Neural progenitor cell (in vitro differentiated cells): ENCODE results near the gene SLC4A7. TPM values are rescaled to one million over a fixed set of nuclear protein-coding genes. Genes with fewer than 3 reads are reported as not detected.

ENCODE experiments used
- DNase-seq: peaks from one replicate; pipeline ENCODE4 v3.0.0-alpha.2; 2016; ENCODE audit warnings: low spot score
- H2AFZ ChIP-seq: fragments of 200-600 bp; sonication (generic); replicated peaks from 2 replicates; pipeline ENCODE4 v1.6.1; 2016; ENCODE audit warnings: antibody characterized with exemption
- H3F3A ChIP-seq: fragments of 200-600 bp; sonication (generic); 2 replicates; pipeline ENCODE4 v1.6.1; 2016; ENCODE audit warnings: antibody characterized with exemption, low read depth
- H3K27ac ChIP-seq: fragments of 200-600 bp; sonication (generic); 2 replicates; pipeline ENCODE4 v1.5.1; 2016; ENCODE audit warnings: mild to moderate bottlenecking
- H3K27me3 ChIP-seq: fragments of 200-600 bp; sonication (generic); 2 replicates; pipeline ENCODE4 v1.6.1; 2016; ENCODE audit warnings: mild to moderate bottlenecking, moderate library complexity
- H3K36me3 ChIP-seq: fragments of 200-600 bp; sonication (generic); 2 replicates; pipeline ENCODE4 v1.5.1; 2016
- H3K4me1 ChIP-seq: fragments of 200-600 bp; sonication (generic); 2 replicates; pipeline ENCODE4 v1.6.1; 2016; ENCODE audit warnings: mixed run types
- H3K4me2 ChIP-seq: fragments of 200-600 bp; sonication (generic); 2 replicates; pipeline ENCODE4 v1.6.1; 2016
- H3K4me3 ChIP-seq: fragments of 200-600 bp; sonication (generic); 2 replicates; pipeline ENCODE4 v1.5.1; 2016
- H3K79me2 ChIP-seq: fragments of 200-600 bp; sonication (generic); 2 replicates; pipeline ENCODE4 v1.6.1; 2016; ENCODE audit warnings: low read depth
- H3K9ac ChIP-seq: fragments of 200-600 bp; sonication (generic); 2 replicates; pipeline ENCODE4 v1.6.1; 2016
- H3K9me3 ChIP-seq: fragments of 200-600 bp; sonication (generic); 2 replicates; pipeline ENCODE4 v1.5.1; 2016; ENCODE audit warnings: low read depth
- H4K20me1 ChIP-seq: fragments of 200-600 bp; sonication (generic); 2 replicates; pipeline ENCODE4 v1.6.1; 2016; ENCODE audit warnings: low read depth
- H3K27ac Mint-ChIP-seq: 3 replicates; pipeline ENCODE4 v1.8.0; 2021; ENCODE audit warnings: mixed read lengths
- H3K27me3 Mint-ChIP-seq: 2 replicates; pipeline ENCODE4 v1.8.0; 2022; ENCODE audit warnings: low read depth, mild to moderate bottlenecking, inconsistent platforms, moderate library complexity, mixed read lengths; ENCODE audit not compliant: insufficient read depth
- H3K36me3 Mint-ChIP-seq: 3 replicates; pipeline ENCODE4 v1.8.0; 2021; ENCODE audit warnings: mixed read lengths
- H3K4me1 Mint-ChIP-seq: 3 replicates; pipeline ENCODE4 v1.8.0; 2021; ENCODE audit warnings: mixed read lengths
- H3K4me3 Mint-ChIP-seq: 3 replicates; pipeline ENCODE4 v1.8.0; 2021; ENCODE audit warnings: mild to moderate bottlenecking, moderate library complexity, mixed read lengths
- H3K9me3 Mint-ChIP-seq: 3 replicates; pipeline ENCODE4 v1.8.0; 2020; ENCODE audit warnings: mixed read lengths
- CTCF ChIP-seq: fragments of 200-600 bp; sonication (generic); IDR thresholded peaks from 2 replicates; pipeline ENCODE4 v1.5.1; 2017; ENCODE audit warnings: antibody characterized with exemption, mild to moderate bottlenecking
- EZH2 ChIP-seq: fragments of 200-600 bp; sonication (generic); IDR thresholded peaks from 2 replicates; pipeline ENCODE4 v1.6.1; 2017; ENCODE audit warnings: antibody characterized with exemption, mild to moderate bottlenecking, moderate library complexity
- EZH2phosphoT487 ChIP-seq: fragments of 200-600 bp; sonication (generic); IDR thresholded peaks from 2 replicates; pipeline ENCODE4 v1.6.1; 2017; ENCODE audit warnings: antibody characterized with exemption
- total RNA-seq: library from RNA; depleted of rRNA; stranded (reverse); fragments of >200 nt; gene quantifications from 2 replicates; pipeline ENCODE4 v1.2.3, GENCODE V29; 2015; ENCODE audit warnings: low replicate concordance

Gene SLC4A7
- total RNA-seq, 1 donor from 2014 or later, result 114 TPM

DNA sequence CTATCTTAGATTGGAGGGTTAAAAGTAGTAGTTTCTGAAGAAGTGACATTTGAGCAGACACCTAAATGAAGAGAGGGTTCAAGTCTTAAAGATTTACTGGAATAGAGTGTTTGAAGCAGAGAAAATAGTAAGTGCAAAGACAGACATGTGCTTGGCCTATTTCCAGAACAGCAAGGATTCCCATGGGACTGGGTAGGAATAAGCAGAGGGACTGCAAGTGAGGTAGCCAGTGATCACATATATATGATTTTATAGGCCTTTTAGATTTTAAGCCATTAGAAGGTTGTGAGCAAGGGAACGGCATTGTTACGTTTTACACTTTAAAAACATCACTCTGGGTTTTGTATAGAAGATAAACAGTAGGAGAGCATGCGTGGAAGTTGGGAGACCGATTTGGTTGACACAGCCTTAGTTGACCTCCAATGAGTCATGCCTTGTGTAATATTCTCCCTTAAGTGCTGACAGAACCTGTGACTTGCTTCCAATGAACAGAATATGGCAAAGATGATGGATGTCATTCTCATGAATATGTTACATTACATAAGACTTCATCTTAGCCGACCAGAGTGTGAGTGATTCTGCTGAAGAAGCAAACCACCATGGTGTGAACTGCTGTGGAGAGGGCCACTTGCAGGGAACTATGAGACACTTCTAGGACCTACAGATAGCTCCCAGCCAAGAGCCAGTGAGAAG, 37.1 kb upstream of the SLC4A7 start:
- Histone ChIP-seq H3K9ac (no peak overlapping the region), H3K4me1 (no peaks in the 10 kb centered on the region), H3K79me2 (no peaks in the 10 kb centered on the region), H3F3A (no peaks in the 10 kb centered on the region), H3K9me3 (no peaks in the 10 kb centered on the region), H4K20me1 (no peaks in the 10 kb centered on the region), H3K4me3 (no peak overlapping the region), H3K27ac (no peak overlapping the region), H2AFZ (peak overlapping the region; percentile 34), H3K36me3 (no peaks in the 10 kb centered on the region), H3K4me2 (no peak overlapping the region), H3K27me3 (no peaks in the 10 kb centered on the region)
- TF ChIP-seq EZH2phosphoT487, result no peak
- no peak for TF ChIP-seq CTCF
- TF ChIP-seq EZH2, result no peak
- Mint-ChIP-seq H3K9me3 (no peaks in the 10 kb centered on the region), H3K27me3 (peaks cover 3% of the 10 kb centered on the region), H3K36me3 (no peaks in the 10 kb centered on the region), H3K27ac (no peak overlapping the region), H3K4me1 (no peaks in the 10 kb centered on the region), H3K4me3 (no peak overlapping the region)
- no peak for DNase-seq

- peaks cover 12% of the 10 kb centered on the region for H3K4me1 Mint-ChIP-seq
- TF ChIP-seq EZH2phosphoT487 (no peak), EZH2 (no peak), CTCF (no peak)
- no peaks in the 10 kb centered on the region for H3K27me3 Mint-ChIP-seq
- no peaks in the 10 kb centered on the region for H3K27me3 ChIP-seq
- no peak overlapping the region for H3K9ac ChIP-seq
- no peaks in the 10 kb centered on the region for H4K20me1 ChIP-seq
- DNase-seq, result peak; percentile 26
- H3K4me1 ChIP-seq, result peaks cover 14% of the 10 kb centered on the region
- no peak overlapping the region for H3K4me3 ChIP-seq
- no peaks in the 10 kb centered on the region for H3K36me3 ChIP-seq
- H3K79me2 ChIP-seq, result no peaks in the 10 kb centered on the region
- H3K27ac Mint-ChIP-seq, result no peak overlapping the region
- H3K4me3 Mint-ChIP-seq, result no peak overlapping the region
- H3K9me3 Mint-ChIP-seq, result peaks cover 4% of the 10 kb centered on the region
- H2AFZ ChIP-seq, result peak overlapping the region; percentile 64
- no peaks in the 10 kb centered on the region for H3K9me3 ChIP-seq
- H3K27ac ChIP-seq, result no peak overlapping the region
- no peaks in the 10 kb centered on the region for H3K36me3 Mint-ChIP-seq
- no peaks in the 10 kb centered on the region for H3F3A ChIP-seq
- peak overlapping the region; percentile 16 for H3K4me2 ChIP-seq
Measured at GRCh38 chr3:27511724-27512422, 27.7 kb upstream of the SLC4A7 start.

DNA sequence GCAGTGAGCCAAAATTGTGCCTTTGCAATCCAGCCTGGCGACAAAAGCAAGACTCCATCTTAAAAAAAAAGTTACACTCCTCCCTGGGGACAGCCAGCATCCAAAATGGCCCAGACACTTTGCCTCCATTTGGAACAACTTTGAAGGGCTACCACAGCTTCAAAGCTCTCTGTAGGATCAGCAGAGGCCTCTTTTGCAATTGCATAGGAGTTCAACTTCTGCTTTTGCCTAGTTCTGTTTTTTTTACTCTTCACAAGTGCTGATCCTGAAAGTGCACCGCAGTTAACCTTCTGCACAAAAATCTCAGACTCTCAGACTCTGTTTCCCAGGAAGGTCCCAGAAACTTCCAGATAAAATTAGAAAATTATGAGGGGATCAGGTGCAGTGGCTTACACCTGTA, 25.2 kb upstream of the SLC4A7 start:
- Histone ChIP-seq H3K9me3 (no peaks in the 10 kb centered on the region), H3K27me3 (no peaks in the 10 kb centered on the region), H3K36me3 (no peaks in the 10 kb centered on the region), H3K27ac (no peak overlapping the region), H3K79me2 (no peaks in the 10 kb centered on the region), H3K4me3 (no peak overlapping the region), H2AFZ (no peak overlapping the region), H3F3A (no peaks in the 10 kb centered on the region), H4K20me1 (no peaks in the 10 kb centered on the region), H3K9ac (no peak overlapping the region), H3K4me1 (peaks cover 14% of the 10 kb centered on the region), H3K4me2 (no peak overlapping the region)
- Mint-ChIP-seq H3K36me3 (no peaks in the 10 kb centered on the region), H3K4me3 (no peak overlapping the region), H3K9me3 (peaks cover 7% of the 10 kb centered on the region), H3K27me3 (no peaks in the 10 kb centered on the region), H3K27ac (no peak overlapping the region), H3K4me1 (peaks cover 12% of the 10 kb centered on the region)
- no peak for DNase-seq
- TF ChIP-seq EZH2 (no peak), CTCF (no peak), EZH2phosphoT487 (no peak)
